HepG2 (cell line): ENCODE measurements around the gene AP3B1.

Source experiments
- FOXM1 ChIP-seq: sonication (generic); formaldehyde crosslinking; IDR thresholded peaks from 2 replicates; pipeline ENCODE4 v1.5.0; 2020; ENCODE audit warnings: missing genetic modification reagents
- KDM2A ChIP-seq: sonication (generic); formaldehyde crosslinking; IDR thresholded peaks from 2 replicates; pipeline ENCODE4 v1.4.0; 2020; ENCODE audit warnings: low read depth, missing genetic modification reagents, borderline replicate concordance
- POLR2A ChIP-seq, 2 experiments: IDR thresholded peaks; 2 replicates each; pipeline ENCODE4 v1.6.1; 2011; ENCODE audit warnings: low read depth in 2 of 2, low read length in 2 of 2, mild to moderate bottlenecking in 1 of 2, moderate library complexity in 1 of 2; ENCODE audit not compliant: insufficient read depth in 1 of 2
- RARA ChIP-seq: IDR thresholded peaks from 2 replicates; pipeline ENCODE4 v1.6.1; 2016; ENCODE audit warnings: missing genetic modification reagents, missing compliant biosample characterization
- RBFOX2 ChIP-seq: fragments of 200-400 bp; formaldehyde crosslinking; IDR thresholded peaks from 2 replicates; pipeline ENCODE4 v1.6.1; 2017; ENCODE audit warnings: low read depth, mild to moderate bottlenecking, low read length
- TEAD2 ChIP-seq: sonication (generic); formaldehyde crosslinking; IDR thresholded peaks from 2 replicates; pipeline ENCODE4 v1.9.0; 2021; ENCODE audit warnings: missing genetic modification reagents
- ZNF614 ChIP-seq: IDR thresholded peaks from 2 replicates; pipeline ENCODE4 v1.6.1; 2018; ENCODE audit warnings: missing biosample characterization, missing genetic modification reagents, inconsistent platforms, borderline replicate concordance
- TF ChIP-seq, protein P1 (sequence below): sonication (generic); formaldehyde crosslinking; IDR thresholded peaks from 2 replicates; pipeline ENCODE4 v1.9.0; 2021; ENCODE audit warnings: missing genetic modification reagents, borderline replicate concordance
- TF ChIP-seq, protein P2 (sequence below): sonication (generic); formaldehyde crosslinking; IDR thresholded peaks from 2 replicates; pipeline ENCODE4 v1.5.1; 2020; ENCODE audit warnings: mild to moderate bottlenecking, missing genetic modification reagents
- TF ChIP-seq, protein P3 (sequence below): sonication (generic); formaldehyde crosslinking; conservative IDR thresholded peaks from 2 replicates; pipeline ENCODE4 v1.4.0; 2020; ENCODE audit warnings: missing genetic modification reagents
- TF ChIP-seq, protein P4 (sequence below): sonication (generic); formaldehyde crosslinking; IDR thresholded peaks from 2 replicates; pipeline ENCODE4 v1.5.0; 2020; ENCODE audit warnings: mild to moderate bottlenecking, missing genetic modification reagents, moderate library complexity
- TF ChIP-seq, protein P5 (sequence below): sonication (generic); formaldehyde crosslinking; IDR thresholded peaks from 2 replicates; pipeline ENCODE4 v1.4.0; 2020; ENCODE audit warnings: mild to moderate bottlenecking, missing genetic modification reagents
- TF ChIP-seq, protein P6 (sequence below): IDR thresholded peaks from 2 replicates; pipeline ENCODE4 v1.6.1; 2012; ENCODE audit warnings: low read depth, low read length, improper control_type of control experiment
- TF ChIP-seq, protein P7 (sequence below), 2 experiments: fragments of 450-650 bp in 1 of 2; sonication (generic) in 1 of 2; formaldehyde crosslinking; IDR thresholded peaks; 2 replicates each; pipeline versions ENCODE4 v1.5.0 to v1.8.0; 2020 to 2022; ENCODE audit warnings: mild to moderate bottlenecking in 1 of 2, missing genetic modification reagents in 1 of 2

DNA sequence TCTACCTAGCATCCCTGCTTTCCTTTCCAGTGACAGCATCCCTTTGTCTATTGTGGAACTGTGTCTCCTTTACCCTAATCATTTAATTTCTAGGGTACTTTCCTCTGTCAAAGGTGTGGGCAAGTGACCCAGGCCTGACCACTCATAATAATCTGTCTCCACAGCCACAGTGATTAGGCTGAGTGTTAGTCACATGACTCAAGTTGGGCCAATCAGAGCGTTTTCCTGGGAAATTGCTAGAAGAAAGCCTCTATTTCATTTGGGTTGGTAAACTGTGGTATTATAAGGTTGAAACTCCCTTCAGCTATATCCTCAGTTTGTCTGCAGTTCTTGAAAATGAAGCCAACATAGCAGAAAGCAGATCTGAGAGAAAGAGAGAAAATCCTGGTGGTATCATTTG, 14.2 kb upstream of the AP3B1 start:
- TF ChIP-seq FOXM1 (CRISPR knock-in tag), result no peak
- TF ChIP-seq, protein P1, sequence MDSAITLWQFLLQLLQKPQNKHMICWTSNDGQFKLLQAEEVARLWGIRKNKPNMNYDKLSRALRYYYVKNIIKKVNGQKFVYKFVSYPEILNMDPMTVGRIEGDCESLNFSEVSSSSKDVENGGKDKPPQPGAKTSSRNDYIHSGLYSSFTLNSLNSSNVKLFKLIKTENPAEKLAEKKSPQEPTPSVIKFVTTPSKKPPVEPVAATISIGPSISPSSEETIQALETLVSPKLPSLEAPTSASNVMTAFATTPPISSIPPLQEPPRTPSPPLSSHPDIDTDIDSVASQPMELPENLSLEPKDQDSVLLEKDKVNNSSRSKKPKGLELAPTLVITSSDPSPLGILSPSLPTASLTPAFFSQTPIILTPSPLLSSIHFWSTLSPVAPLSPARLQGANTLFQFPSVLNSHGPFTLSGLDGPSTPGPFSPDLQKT (CRISPR knock-in tag), result no peak
- no peak for TF ChIP-seq TEAD2 (CRISPR knock-in tag)
- no peak for TF ChIP-seq POLR2A (IDR thresholded peaks at IDR 0.05; ENCODE audit: insufficient read depth in 1 of 2, low read depth in 2 of 2, low read length in 2 of 2)
- TF ChIP-seq, protein P2, sequence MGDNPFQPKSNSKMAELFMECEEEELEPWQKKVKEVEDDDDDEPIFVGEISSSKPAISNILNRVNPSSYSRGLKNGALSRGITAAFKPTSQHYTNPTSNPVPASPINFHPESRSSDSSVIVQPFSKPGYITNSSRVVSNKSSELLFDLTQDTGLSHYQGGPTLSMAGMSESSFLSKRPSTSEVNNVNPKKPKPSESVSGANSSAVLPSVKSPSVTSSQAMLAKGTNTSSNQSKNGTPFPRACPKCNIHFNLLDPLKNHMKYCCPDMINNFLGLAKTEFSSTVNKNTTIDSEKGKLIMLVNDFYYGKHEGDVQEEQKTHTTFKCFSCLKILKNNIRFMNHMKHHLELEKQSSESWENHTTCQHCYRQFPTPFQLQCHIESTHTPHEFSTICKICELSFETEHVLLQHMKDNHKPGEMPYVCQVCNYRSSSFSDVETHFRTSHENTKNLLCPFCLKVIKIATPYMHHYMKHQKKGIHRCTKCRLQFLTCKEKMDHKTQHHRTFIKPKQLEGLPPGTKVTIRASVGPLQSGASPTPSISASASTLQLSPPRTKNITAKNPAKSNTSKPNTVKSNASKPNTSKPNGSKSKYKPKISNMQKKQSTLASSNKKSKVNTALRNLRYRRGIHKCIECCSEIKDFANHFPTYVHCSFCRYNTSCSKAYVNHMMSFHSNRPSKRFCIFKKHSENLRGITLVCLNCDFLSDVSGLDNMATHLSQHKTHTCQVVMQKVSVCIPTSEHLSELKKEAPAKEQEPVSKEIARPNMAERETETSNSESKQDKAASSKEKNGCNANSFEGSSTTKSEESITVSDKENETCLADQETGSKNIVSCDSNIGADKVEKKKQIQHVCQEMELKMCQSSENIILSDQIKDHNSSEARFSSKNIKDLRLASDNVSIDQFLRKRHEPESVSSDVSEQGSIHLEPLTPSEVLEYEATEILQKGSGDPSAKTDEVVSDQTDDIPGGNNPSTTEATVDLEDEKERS, result no peak
- TF ChIP-seq, protein P3, sequence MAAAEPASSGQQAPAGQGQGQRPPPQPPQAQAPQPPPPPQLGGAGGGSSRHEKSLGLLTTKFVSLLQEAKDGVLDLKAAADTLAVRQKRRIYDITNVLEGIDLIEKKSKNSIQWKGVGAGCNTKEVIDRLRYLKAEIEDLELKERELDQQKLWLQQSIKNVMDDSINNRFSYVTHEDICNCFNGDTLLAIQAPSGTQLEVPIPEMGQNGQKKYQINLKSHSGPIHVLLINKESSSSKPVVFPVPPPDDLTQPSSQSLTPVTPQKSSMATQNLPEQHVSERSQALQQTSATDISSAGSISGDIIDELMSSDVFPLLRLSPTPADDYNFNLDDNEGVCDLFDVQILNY (CRISPR knock-in tag), result no peak
- TF ChIP-seq, protein P4, sequence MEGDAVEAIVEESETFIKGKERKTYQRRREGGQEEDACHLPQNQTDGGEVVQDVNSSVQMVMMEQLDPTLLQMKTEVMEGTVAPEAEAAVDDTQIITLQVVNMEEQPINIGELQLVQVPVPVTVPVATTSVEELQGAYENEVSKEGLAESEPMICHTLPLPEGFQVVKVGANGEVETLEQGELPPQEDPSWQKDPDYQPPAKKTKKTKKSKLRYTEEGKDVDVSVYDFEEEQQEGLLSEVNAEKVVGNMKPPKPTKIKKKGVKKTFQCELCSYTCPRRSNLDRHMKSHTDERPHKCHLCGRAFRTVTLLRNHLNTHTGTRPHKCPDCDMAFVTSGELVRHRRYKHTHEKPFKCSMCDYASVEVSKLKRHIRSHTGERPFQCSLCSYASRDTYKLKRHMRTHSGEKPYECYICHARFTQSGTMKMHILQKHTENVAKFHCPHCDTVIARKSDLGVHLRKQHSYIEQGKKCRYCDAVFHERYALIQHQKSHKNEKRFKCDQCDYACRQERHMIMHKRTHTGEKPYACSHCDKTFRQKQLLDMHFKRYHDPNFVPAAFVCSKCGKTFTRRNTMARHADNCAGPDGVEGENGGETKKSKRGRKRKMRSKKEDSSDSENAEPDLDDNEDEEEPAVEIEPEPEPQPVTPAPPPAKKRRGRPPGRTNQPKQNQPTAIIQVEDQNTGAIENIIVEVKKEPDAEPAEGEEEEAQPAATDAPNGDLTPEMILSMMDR (CRISPR knock-in tag), result no peak
- TF ChIP-seq, protein P5, sequence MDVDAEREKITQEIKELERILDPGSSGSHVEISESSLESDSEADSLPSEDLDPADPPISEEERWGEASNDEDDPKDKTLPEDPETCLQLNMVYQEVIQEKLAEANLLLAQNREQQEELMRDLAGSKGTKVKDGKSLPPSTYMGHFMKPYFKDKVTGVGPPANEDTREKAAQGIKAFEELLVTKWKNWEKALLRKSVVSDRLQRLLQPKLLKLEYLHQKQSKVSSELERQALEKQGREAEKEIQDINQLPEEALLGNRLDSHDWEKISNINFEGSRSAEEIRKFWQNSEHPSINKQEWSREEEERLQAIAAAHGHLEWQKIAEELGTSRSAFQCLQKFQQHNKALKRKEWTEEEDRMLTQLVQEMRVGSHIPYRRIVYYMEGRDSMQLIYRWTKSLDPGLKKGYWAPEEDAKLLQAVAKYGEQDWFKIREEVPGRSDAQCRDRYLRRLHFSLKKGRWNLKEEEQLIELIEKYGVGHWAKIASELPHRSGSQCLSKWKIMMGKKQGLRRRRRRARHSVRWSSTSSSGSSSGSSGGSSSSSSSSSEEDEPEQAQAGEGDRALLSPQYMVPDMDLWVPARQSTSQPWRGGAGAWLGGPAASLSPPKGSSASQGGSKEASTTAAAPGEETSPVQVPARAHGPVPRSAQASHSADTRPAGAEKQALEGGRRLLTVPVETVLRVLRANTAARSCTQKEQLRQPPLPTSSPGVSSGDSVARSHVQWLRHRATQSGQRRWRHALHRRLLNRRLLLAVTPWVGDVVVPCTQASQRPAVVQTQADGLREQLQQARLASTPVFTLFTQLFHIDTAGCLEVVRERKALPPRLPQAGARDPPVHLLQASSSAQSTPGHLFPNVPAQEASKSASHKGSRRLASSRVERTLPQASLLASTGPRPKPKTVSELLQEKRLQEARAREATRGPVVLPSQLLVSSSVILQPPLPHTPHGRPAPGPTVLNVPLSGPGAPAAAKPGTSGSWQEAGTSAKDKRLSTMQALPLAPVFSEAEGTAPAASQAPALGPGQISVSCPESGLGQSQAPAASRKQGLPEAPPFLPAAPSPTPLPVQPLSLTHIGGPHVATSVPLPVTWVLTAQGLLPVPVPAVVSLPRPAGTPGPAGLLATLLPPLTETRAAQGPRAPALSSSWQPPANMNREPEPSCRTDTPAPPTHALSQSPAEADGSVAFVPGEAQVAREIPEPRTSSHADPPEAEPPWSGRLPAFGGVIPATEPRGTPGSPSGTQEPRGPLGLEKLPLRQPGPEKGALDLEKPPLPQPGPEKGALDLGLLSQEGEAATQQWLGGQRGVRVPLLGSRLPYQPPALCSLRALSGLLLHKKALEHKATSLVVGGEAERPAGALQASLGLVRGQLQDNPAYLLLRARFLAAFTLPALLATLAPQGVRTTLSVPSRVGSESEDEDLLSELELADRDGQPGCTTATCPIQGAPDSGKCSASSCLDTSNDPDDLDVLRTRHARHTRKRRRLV (CRISPR knock-in tag), result no peak
- no peak for TF ChIP-seq KDM2A (CRISPR knock-in tag)
- TF ChIP-seq, protein P6, sequence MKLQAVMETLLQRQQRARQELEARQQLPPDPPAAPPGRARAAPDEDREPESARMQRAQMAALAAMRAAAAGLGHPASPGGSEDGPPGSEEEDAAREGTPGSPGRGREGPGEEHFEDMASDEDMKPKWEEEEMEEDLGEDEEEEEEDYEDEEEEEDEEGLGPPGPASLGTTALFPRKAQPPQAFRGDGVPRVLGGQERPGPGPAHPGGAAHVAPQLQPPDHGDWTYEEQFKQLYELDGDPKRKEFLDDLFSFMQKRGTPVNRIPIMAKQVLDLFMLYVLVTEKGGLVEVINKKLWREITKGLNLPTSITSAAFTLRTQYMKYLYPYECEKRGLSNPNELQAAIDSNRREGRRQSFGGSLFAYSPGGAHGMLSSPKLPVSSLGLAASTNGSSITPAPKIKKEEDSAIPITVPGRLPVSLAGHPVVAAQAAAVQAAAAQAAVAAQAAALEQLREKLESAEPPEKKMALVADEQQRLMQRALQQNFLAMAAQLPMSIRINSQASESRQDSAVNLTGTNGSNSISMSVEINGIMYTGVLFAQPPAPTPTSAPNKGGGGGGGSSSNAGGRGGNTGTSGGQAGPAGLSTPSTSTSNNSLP, result no peak
- no peak for TF ChIP-seq RBFOX2
- no peak for TF ChIP-seq ZNF614 (CRISPR knock-in tag)
- TF ChIP-seq RARA (CRISPR knock-in tag), result no peak
- TF ChIP-seq, protein P7, sequence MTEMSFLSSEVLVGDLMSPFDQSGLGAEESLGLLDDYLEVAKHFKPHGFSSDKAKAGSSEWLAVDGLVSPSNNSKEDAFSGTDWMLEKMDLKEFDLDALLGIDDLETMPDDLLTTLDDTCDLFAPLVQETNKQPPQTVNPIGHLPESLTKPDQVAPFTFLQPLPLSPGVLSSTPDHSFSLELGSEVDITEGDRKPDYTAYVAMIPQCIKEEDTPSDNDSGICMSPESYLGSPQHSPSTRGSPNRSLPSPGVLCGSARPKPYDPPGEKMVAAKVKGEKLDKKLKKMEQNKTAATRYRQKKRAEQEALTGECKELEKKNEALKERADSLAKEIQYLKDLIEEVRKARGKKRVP (CRISPR knock-in tag; IDR thresholded peaks at IDR 0.05), result no peak
